HPDE6-E6E7 (cell line): ENCODE data around the gene SH3BP5L.
"Not testable (repeated sequence)": the region's sequence is repeated elsewhere in the genome, so short reads cannot be mapped to it uniquely, and the experiment has no call there.

Experiments
- DNase-seq: peaks from one replicate; pipeline ENCODE4 v3.0.0; 2011; ENCODE audit warnings: missing footprints; ENCODE audit errors: extremely low spot score

SH3BP5L gene

GRCh38 chr1:248850536-248851251, 25.0 kb upstream of the SH3BP5L start:
- DNase-seq: no peak

- no peak for DNase-seq
Observed at GRCh38 chr1:248850124-248850523, 24.4 kb upstream of the SH3BP5L start.

- DNase-seq: no peak
Observed at GRCh38 chr1:248849637-248850036, 23.9 kb upstream of the SH3BP5L start.

- DNase-seq: no peak
Observed at GRCh38 chr1:248849152-248849551, 23.4 kb upstream of the SH3BP5L start.

- no peak for DNase-seq
Observed at GRCh38 chr1:248848602-248849001, 22.9 kb upstream of the SH3BP5L start.

GRCh38 chr1:248847956-248848561, 22.3 kb upstream of the SH3BP5L start:
- no peak for DNase-seq

GRCh38 chr1:248847181-248847955, 21.7 kb upstream of the SH3BP5L start:
- DNase-seq: no peak

- no peak for DNase-seq
Observed at GRCh38 chr1:248844526-248844925, 18.8 kb upstream of the SH3BP5L start.

- DNase-seq: no peak
Observed at GRCh38 chr1:248843687-248844086, 18.0 kb upstream of the SH3BP5L start.

- peak; percentile 85 for DNase-seq
Observed at GRCh38 chr1:248842781-248843331, 17.1 kb upstream of the SH3BP5L start.

GRCh38 chr1:248841702-248842395, 16.1 kb upstream of the SH3BP5L start:
- DNase-seq: no peak

- no peak for DNase-seq
Observed at GRCh38 chr1:248840946-248841345, 15.2 kb upstream of the SH3BP5L start.

GRCh38 chr1:248839168-248839555, 13.4 kb upstream of the SH3BP5L start:
- no peak for DNase-seq

GRCh38 chr1:248838357-248839167, 12.8 kb upstream of the SH3BP5L start:
- DNase-seq: peak; percentile 79

GRCh38 chr1:248837781-248838356, 12.2 kb upstream of the SH3BP5L start, which contains the start of gene ZNF672:
TSS of gene ZNF672 (plus strand) at chr1:248838224. CDS start at chr1:248847275, 9,051 bp downstream.
- DNase-seq: peak; percentile 96

- DNase-seq: no peak
Observed at GRCh38 chr1:248837045-248837780, 11.5 kb upstream of the SH3BP5L start.

- DNase-seq: no peak
Observed at GRCh38 chr1:248834343-248834940, 8.7 kb upstream of the SH3BP5L start.

GRCh38 chr1:248831842-248832241, 6.1 kb upstream of the SH3BP5L start:
- no peak for DNase-seq

GRCh38 chr1:248830718-248831017, 5.0 kb upstream of the SH3BP5L start:
- DNase-seq: not testable (repeated sequence)

GRCh38 chr1:248828845-248829244, 3.1 kb upstream of the SH3BP5L start:
- peak; percentile 61 for DNase-seq
